H9 (cell line): Measurements from ENCODE around the gene SLC34A1. TPM values are rescaled to one million over a fixed set of nuclear protein-coding genes. Genes with fewer than 3 reads are reported as not detected.

Experiments used
- DNase-seq: peaks from one replicate; pipeline ENCODE4 v3.0.0-alpha.2; 2017
- H2AFZ ChIP-seq: one replicate; pipeline ENCODE4 v1.6.1; 2013; ENCODE audit warnings: mild to moderate bottlenecking, low read length, control low read depth, moderate library complexity
- H2AK5ac ChIP-seq: 2 replicates; pipeline ENCODE4 v1.6.1; 2013; ENCODE audit warnings: low read length, control low read depth, mixed read lengths; ENCODE audit not compliant: insufficient read length
- H2BK120ac ChIP-seq: one replicate; pipeline ENCODE4 v1.6.1; 2013; ENCODE audit warnings: low read depth, mild to moderate bottlenecking, low read length, control low read depth, inconsistent platforms; ENCODE audit not compliant: poor library complexity, severe bottlenecking
- H2BK12ac ChIP-seq: 2 replicates; pipeline ENCODE4 v1.6.1; 2013; ENCODE audit warnings: low read length, control low read depth, mixed read lengths, low read depth; ENCODE audit not compliant: insufficient read length
- H2BK15ac ChIP-seq: 2 replicates; pipeline ENCODE4 v1.6.1; 2013; ENCODE audit warnings: low read depth, low read length, control low read depth
- H2BK20ac ChIP-seq: one replicate; pipeline ENCODE4 v1.6.1; 2013; ENCODE audit warnings: low read depth, mild to moderate bottlenecking, low read length, control low read depth, inconsistent platforms; ENCODE audit not compliant: poor library complexity, severe bottlenecking
- H2BK5ac ChIP-seq: 2 replicates; pipeline ENCODE4 v1.6.1; 2013; ENCODE audit warnings: low read length, control low read depth, mixed read lengths; ENCODE audit not compliant: insufficient read length
- H3K14ac ChIP-seq: 2 replicates; pipeline ENCODE4 v1.6.1; 2013; ENCODE audit warnings: low read length, control low read depth; ENCODE audit not compliant: insufficient read depth
- H3K18ac ChIP-seq: 2 replicates; pipeline ENCODE4 v1.6.1; 2013; ENCODE audit warnings: low read depth, mild to moderate bottlenecking, mixed read lengths, low read length, control low read depth; ENCODE audit not compliant: insufficient read length
- H3K23ac ChIP-seq: 2 replicates; pipeline ENCODE4 v1.6.1; 2013; ENCODE audit warnings: low read length, control low read depth, mixed read lengths, low read depth; ENCODE audit not compliant: insufficient read length
- H3K23me2 ChIP-seq: 2 replicates; pipeline ENCODE4 v1.6.1; 2013; ENCODE audit warnings: low read depth, mild to moderate bottlenecking, mixed read lengths, low read length, control low read depth; ENCODE audit not compliant: insufficient read length, poor library complexity, severe bottlenecking
- H3K27ac ChIP-seq: 2 replicates; pipeline ENCODE4 v1.5.1; 2013; ENCODE audit warnings: low read length, control low read depth, mixed read lengths, low read depth; ENCODE audit not compliant: insufficient read length
- H3K27me3 ChIP-seq: 2 replicates; pipeline ENCODE4 v1.6.1; 2013; ENCODE audit warnings: low read length, control low read depth, inconsistent platforms; ENCODE audit not compliant: insufficient read depth
- H3K4ac ChIP-seq: 2 replicates; pipeline ENCODE4 v1.6.1; 2013; ENCODE audit warnings: low read depth, mild to moderate bottlenecking, control low read depth, inconsistent platforms, low read length, moderate library complexity
- H3K4me1 ChIP-seq: 2 replicates; pipeline ENCODE4 v1.6.1; 2013; ENCODE audit warnings: low read length, control low read depth, inconsistent platforms; ENCODE audit not compliant: insufficient read depth
- H3K4me2 ChIP-seq: 2 replicates; pipeline ENCODE4 v1.6.1; 2013; ENCODE audit warnings: low read length, control low read depth, mixed read lengths; ENCODE audit not compliant: insufficient read length, insufficient read depth
- H3K56ac ChIP-seq: 2 replicates; pipeline ENCODE4 v1.6.1; 2013; ENCODE audit warnings: low read depth, mild to moderate bottlenecking, mixed read lengths, low read length, control low read depth; ENCODE audit not compliant: insufficient read length
- H3K79me1 ChIP-seq: 2 replicates; pipeline ENCODE4 v1.6.1; 2013; ENCODE audit warnings: low read depth, mild to moderate bottlenecking, moderate library complexity, low read length, control low read depth, inconsistent platforms; ENCODE audit not compliant: insufficient read depth, poor library complexity, severe bottlenecking
- H3K79me2 ChIP-seq: 2 replicates; pipeline ENCODE4 v1.6.1; 2013; ENCODE audit warnings: low read length, control low read depth, inconsistent platforms; ENCODE audit not compliant: insufficient read depth
- H3K9ac ChIP-seq: 2 replicates; pipeline ENCODE4 v1.6.1; 2013; ENCODE audit warnings: low read length, control low read depth, mixed read lengths; ENCODE audit not compliant: insufficient read length; ENCODE audit errors: extremely low read depth
- H3K9me3 ChIP-seq: one replicate; pipeline ENCODE4 v1.6.1; 2013; ENCODE audit warnings: low read depth, low read length, inconsistent platforms; ENCODE audit not compliant: control insufficient read depth
- H3T11ph ChIP-seq: one replicate; pipeline ENCODE4 v1.6.1; 2013; ENCODE audit warnings: mild to moderate bottlenecking, low read length, control low read depth, inconsistent platforms
- H4K20me1 ChIP-seq: one replicate; pipeline ENCODE4 v1.6.1; 2013; ENCODE audit not compliant: control insufficient read depth, insufficient read length, insufficient read depth
- H4K5ac ChIP-seq: 2 replicates; pipeline ENCODE4 v1.6.1; 2013; ENCODE audit warnings: low read depth, mild to moderate bottlenecking, mixed read lengths, low read length, control low read depth; ENCODE audit not compliant: insufficient read length
- H4K8ac ChIP-seq: replicated peaks from 2 replicates; pipeline ENCODE4 v1.6.1; 2013; ENCODE audit warnings: low read length, control low read depth, mixed read lengths, low read depth; ENCODE audit not compliant: insufficient read length
- H4K91ac ChIP-seq: 2 replicates; pipeline ENCODE4 v1.6.1; 2013; ENCODE audit warnings: low read depth, mild to moderate bottlenecking, moderate library complexity, mixed read lengths, low read length, control low read depth; ENCODE audit not compliant: insufficient read length
- H3K27ac Mint-ChIP-seq, 3 experiments: 2 replicates in 2 of 3; 3 replicates in 1 of 3; pipeline ENCODE4 v1.8.0; 2020 to 2021; ENCODE audit warnings: mixed read lengths in 3 of 3, mild to moderate bottlenecking in 1 of 3, moderate library complexity in 1 of 3
- H3K27me3 Mint-ChIP-seq: 2 replicates; pipeline ENCODE4 v1.8.0; 2021; ENCODE audit warnings: low read depth, mild to moderate bottlenecking, moderate library complexity, mixed read lengths
- H3K36me3 Mint-ChIP-seq, 3 experiments: 2 replicates in 2 of 3; 3 replicates in 1 of 3; pipeline ENCODE4 v1.8.0; 2020 to 2021; ENCODE audit warnings: low read depth in 3 of 3, mixed read lengths in 3 of 3; ENCODE audit not compliant: insufficient read depth in 1 of 3
- H3K4me1 Mint-ChIP-seq, 2 experiments: 2 replicates each; pipeline ENCODE4 v1.8.0; 2020; ENCODE audit warnings: mixed read lengths in 2 of 2
- H3K4me3 Mint-ChIP-seq, 2 experiments: 2 replicates in 1 of 2; 3 replicates in 1 of 2; pipeline ENCODE4 v1.8.0; 2020 to 2021; ENCODE audit warnings: mild to moderate bottlenecking in 2 of 2, mixed read lengths in 2 of 2, moderate library complexity in 1 of 2
- H3K9me3 Mint-ChIP-seq, 2 experiments: 2 replicates in 1 of 2; 3 replicates in 1 of 2; pipeline ENCODE4 v1.8.0; 2020; ENCODE audit warnings: mild to moderate bottlenecking in 2 of 2, mixed read lengths in 2 of 2, moderate library complexity in 1 of 2
- whole genome bisulfite sequencing: extraction: QIAGEN DNeasy Blood & Tissue Kit; methylation state at CpG from one replicate; pipeline ENCODE4 v1.1.7; 2013; ENCODE audit warnings: missing lambda C conversion rate, low lambda C conversion rate, mixed read lengths; ENCODE audit not compliant: insufficient read length; ENCODE audit errors: extremely low coverage; 5-methylcytosine and 5-hydroxymethylcytosine counted together
- total RNA-seq: library from RNA; stranded (reverse); gene quantifications from 2 replicates; pipeline ENCODE4 v1.2.1, GENCODE V29; 2021
- TF ChIP-seq, protein P1 (sequence below): fragments of 200-600 bp; sonication (generic); conservative IDR thresholded peaks from 3 replicates; pipeline ENCODE4 v1.8.0; 2021; ENCODE audit warnings: antibody characterized with exemption, mild to moderate bottlenecking

The SLC34A1 gene
- total RNA-seq, 1 experiment from 2014 or later: not detected

DNA sequence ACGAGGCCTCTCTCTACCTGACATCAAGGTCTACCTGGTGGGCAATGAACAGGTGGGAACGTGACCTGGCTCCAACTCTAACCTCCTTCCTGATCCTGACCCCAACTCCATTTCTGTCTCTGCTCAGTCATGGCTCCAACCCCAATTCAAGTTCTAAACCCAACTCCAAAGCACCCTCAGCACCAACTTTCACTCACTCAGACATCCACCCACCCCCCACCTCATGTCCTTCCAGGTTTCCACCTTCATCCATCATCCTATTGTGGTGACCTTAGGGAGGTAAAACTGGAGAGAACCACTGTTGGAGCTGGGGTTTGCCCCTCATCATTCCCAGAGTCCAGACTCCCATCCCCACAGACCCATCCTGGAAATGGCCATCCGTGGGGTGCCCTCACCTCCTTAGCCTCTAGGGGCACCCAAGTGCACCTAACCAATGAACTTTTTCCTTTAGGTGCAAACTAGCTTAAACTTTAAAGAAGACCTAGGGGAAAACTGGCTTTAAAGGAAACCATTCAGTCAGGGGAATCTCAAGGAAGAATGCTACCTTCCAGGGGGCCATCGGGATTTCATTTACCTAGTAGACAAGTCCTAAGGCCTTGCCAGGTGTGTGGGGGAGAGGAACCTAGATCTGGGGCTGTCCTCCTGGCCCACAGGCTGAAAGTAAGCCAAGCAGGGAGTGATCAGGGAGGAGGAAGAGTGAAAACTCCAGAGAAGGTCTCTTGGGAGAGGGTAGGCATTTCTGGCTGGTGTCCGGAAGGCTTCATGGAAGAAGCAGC lies 15.2 kb upstream of the SLC34A1 start:
- no peaks in the 10 kb centered on the region; a peak in 1 of 5 replicates for H3K9me3 Mint-ChIP-seq

More for the DNA sequence above, 15.2 kb upstream of the SLC34A1 start:
- Histone ChIP-seq H2BK120ac (no peak overlapping the region), H3K18ac (no peak overlapping the region), H4K5ac (no peak overlapping the region), H3T11ph (no peak overlapping the region), H3K4ac (no peak overlapping the region), H2AFZ (no peak overlapping the region), H3K79me1 (no peaks in the 10 kb centered on the region), H3K14ac (no peak overlapping the region), H2BK20ac (no peak overlapping the region), H2AK5ac (no peak overlapping the region), H2BK5ac (no peak overlapping the region), H3K23me2 (peaks cover 10% of the 10 kb centered on the region), H3K9ac (no peak overlapping the region), H3K9me3 (no peaks in the 10 kb centered on the region), H3K23ac (no peak overlapping the region), H3K27ac (no peak overlapping the region), H2BK12ac (no peak overlapping the region), H4K20me1 (no peaks in the 10 kb centered on the region), H3K79me2 (no peaks in the 10 kb centered on the region), H3K27me3 (no peaks in the 10 kb centered on the region; the same call in 1 of the 2 replicates), H3K4me2 (no peak overlapping the region), H2BK15ac (no peak overlapping the region), H3K56ac (no peak overlapping the region), H3K4me1 (peaks cover 11% of the 10 kb centered on the region; the same call in 1 of the 2 replicates), H4K8ac (no peak overlapping the region), H4K91ac (no peak overlapping the region)
- WGBS: no CpG with 5 or more reads among the region's 5 CpGs
- Mint-ChIP-seq H3K27ac (peak overlapping the region in 2 of 3 experiments; percentile 33 to 42; a peak in 2 of 7 replicates), H3K4me3 (peak overlapping the region; percentile 24 to 39; a peak in 3 of 5 replicates), H3K4me1 (peaks cover 38 to 66% of the 10 kb centered on the region in 2 experiments), H3K27me3 (peaks cover 25% of the 10 kb centered on the region), H3K36me3 (peaks cover 8 to 22% (median 8%) of the 10 kb centered on the region in 3 experiments)
- no peak for DNase-seq
- TF ChIP-seq, protein P1, sequence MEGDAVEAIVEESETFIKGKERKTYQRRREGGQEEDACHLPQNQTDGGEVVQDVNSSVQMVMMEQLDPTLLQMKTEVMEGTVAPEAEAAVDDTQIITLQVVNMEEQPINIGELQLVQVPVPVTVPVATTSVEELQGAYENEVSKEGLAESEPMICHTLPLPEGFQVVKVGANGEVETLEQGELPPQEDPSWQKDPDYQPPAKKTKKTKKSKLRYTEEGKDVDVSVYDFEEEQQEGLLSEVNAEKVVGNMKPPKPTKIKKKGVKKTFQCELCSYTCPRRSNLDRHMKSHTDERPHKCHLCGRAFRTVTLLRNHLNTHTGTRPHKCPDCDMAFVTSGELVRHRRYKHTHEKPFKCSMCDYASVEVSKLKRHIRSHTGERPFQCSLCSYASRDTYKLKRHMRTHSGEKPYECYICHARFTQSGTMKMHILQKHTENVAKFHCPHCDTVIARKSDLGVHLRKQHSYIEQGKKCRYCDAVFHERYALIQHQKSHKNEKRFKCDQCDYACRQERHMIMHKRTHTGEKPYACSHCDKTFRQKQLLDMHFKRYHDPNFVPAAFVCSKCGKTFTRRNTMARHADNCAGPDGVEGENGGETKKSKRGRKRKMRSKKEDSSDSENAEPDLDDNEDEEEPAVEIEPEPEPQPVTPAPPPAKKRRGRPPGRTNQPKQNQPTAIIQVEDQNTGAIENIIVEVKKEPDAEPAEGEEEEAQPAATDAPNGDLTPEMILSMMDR: peak; percentile 68
